GM18520 (cell line): ENCODE results near the gene NEU1.
"Not testable (repeated sequence)": the region's sequence is repeated elsewhere in the genome, so short reads cannot be mapped to it uniquely, and the experiment has no call there.

Experiments
- ATAC-seq: cut with Tn5 transposase; IDR thresholded peaks from one replicate; pipeline ENCODE4 v1.9.1; 2021; ENCODE audit not compliant: unreplicated experiment

Gene NEU1

GRCh38 chr6:31847276-31847978 is 15.2 kb downstream of the NEU1 start:
- no peak for ATAC-seq

- ATAC-seq: no peak
Measured at GRCh38 chr6:31844507-31844906, 18.1 kb downstream of the NEU1 start.

- no peak for ATAC-seq
Measured at GRCh38 chr6:31842053-31842452, 20.6 kb downstream of the NEU1 start.

GRCh38 chr6:31839779-31840126 is 22.9 kb downstream of the NEU1 start:
- not testable (repeated sequence) for ATAC-seq

GRCh38 chr6:31838968-31839367 is 23.7 kb downstream of the NEU1 start:
- no peak for ATAC-seq

GRCh38 chr6:31838114-31838553 is 24.5 kb downstream of the NEU1 start:
- not testable (repeated sequence) for ATAC-seq

- no peak for ATAC-seq
Measured at GRCh38 chr6:31837369-31838113, 25.1 kb downstream of the NEU1 start.

GRCh38 chr6:31836474-31837368 is 25.9 kb downstream of the NEU1 start:
- no peak for ATAC-seq

- no peak for ATAC-seq
Measured at GRCh38 chr6:31836047-31836473, 26.6 kb downstream of the NEU1 start.

- no peak for ATAC-seq
Measured at GRCh38 chr6:31834367-31835250, 28.0 kb downstream of the NEU1 start.

- no peak for ATAC-seq
Measured at GRCh38 chr6:31831350-31832215, 31.0 kb downstream of the NEU1 start.

GRCh38 chr6:31830886-31831335 is 31.7 kb downstream of the NEU1 start:
- ATAC-seq: no peak

- no peak for ATAC-seq
Measured at GRCh38 chr6:31829633-31830283, 32.9 kb downstream of the NEU1 start.

GRCh38 chr6:31827286-31828079 is 35.1 kb downstream of the NEU1 start, which contains the start of gene HSPA1B:
Gene HSPA1B (plus strand): TSS chr6:31827738. CDS start chr6:31827951, 213 bp downstream.
- peak; percentile 46 for ATAC-seq

- ATAC-seq: no peak
Measured at GRCh38 chr6:31826793-31827285, 35.8 kb downstream of the NEU1 start.

- ATAC-seq: no peak
Measured at GRCh38 chr6:31825553-31825952, 37.1 kb downstream of the NEU1 start.

GRCh38 chr6:31823592-31824196 is 38.9 kb downstream of the NEU1 start:
- ATAC-seq: not testable (repeated sequence)
